Transverse colon (tissue), 4 donors: Measurements from ENCODE around the gene DTNA. TPM values are rescaled to one million over a fixed set of nuclear protein-coding genes. Genes with fewer than 3 reads are reported as not detected.
"Not testable (repeated sequence)": the region's sequence is repeated elsewhere in the genome, so short reads cannot be mapped to it uniquely, and the experiment has no call there.

ENCODE experiments used
- DNase-seq: peaks from one replicate; pipeline ENCODE4 v3.0.0-alpha.2; 2019
- H3K27ac ChIP-seq, 4 donors: fragments of 200-600 bp; sonication (generic); 2 replicates each; pipeline ENCODE4 v1.5.1; 2016 to 2018; ENCODE audit warnings: inconsistent platforms in 4 of 4
- H3K27me3 ChIP-seq: fragments of 200-600 bp; sonication (generic); 2 replicates; pipeline ENCODE4 v1.5.1; 2017; ENCODE audit warnings: inconsistent platforms
- H3K36me3 ChIP-seq, 4 donors: fragments of 200-600 bp; sonication (generic); 2 replicates each; pipeline ENCODE4 v1.5.1; 2017 to 2019; ENCODE audit warnings: inconsistent platforms in 4 of 4
- H3K4me1 ChIP-seq, 4 donors: fragments of 200-600 bp; sonication (generic); 2 replicates each; pipeline ENCODE4 v1.5.1; 2017 to 2020; ENCODE audit warnings: inconsistent platforms in 4 of 4
- H3K4me3 ChIP-seq, 4 donors: fragments of 200-600 bp; sonication (generic); 1 replicate in 1 of 4; 2 replicates in 3 of 4; pipeline versions ENCODE4 v1.5.1 to v1.6.1; 2017 to 2019; ENCODE audit warnings: inconsistent platforms in 4 of 4
- H3K9me3 ChIP-seq, 2 donors: fragments of 200-600 bp; sonication (generic); 2 replicates each; pipeline ENCODE4 v1.5.1; 2017 to 2019; ENCODE audit warnings: inconsistent platforms in 2 of 2
- EP300 ChIP-seq: sonication (generic); formaldehyde crosslinking; IDR thresholded peaks from one replicate; pipeline ENCODE4 v1.6.1; 2017; ENCODE audit warnings: antibody characterized with exemption, low read depth
- POLR2A ChIP-seq: fragments of 450-650 bp; IDR thresholded peaks from one replicate; pipeline ENCODE4 v1.6.1; 2016; ENCODE audit warnings: antibody characterized with exemption, mild to moderate bottlenecking, moderate library complexity
- POLR2AphosphoS5 ChIP-seq, 3 donors: sonication (generic); formaldehyde crosslinking; IDR thresholded peaks; one replicate each; pipeline ENCODE4 v1.6.1; 2016; ENCODE audit warnings: antibody characterized with exemption in 3 of 3
- WGBS, 2 donors: methylation state at CpG; one replicate each; pipeline ENCODE4 v1.1.5; 2018; ENCODE audit warnings: low coverage in 1 of 2; 5-methylcytosine and 5-hydroxymethylcytosine counted together
- in situ Hi-C, 4 donors: fragments of 200-750 bp; cut with MboI; loops; one replicate each; pipeline versions ENCODE4 v1.15.0 to v1.15.1; 2017; ENCODE audit warnings: low sequenced_read_pairs in 3 of 4, low pct_ligation_motif_present in 1 of 4, low pct_unique_long_range_greater_than_20kb in 1 of 4
- intact Hi-C: fragments of 100-400 bp; cut with DNase I; formaldehyde crosslinking; loops from one replicate; pipeline ENCODE4 v1.15.1; 2023; ENCODE audit warnings: low total_unique reads
- total RNA-seq, 4 donors: library from RNA; depleted of rRNA; stranded (reverse); fragments of >200 nt; gene quantifications; one replicate each; pipeline ENCODE4 v1.1.0, GENCODE V29; 2016
- TF ChIP-seq, protein P1 (sequence below), 5 experiments: fragments of 200-600 bp in 3 of 5; fragments of 450-650 bp in 2 of 5; sonication (generic) in 3 of 5; IDR thresholded peaks; 1 replicate in 2 of 5; 2 replicates in 3 of 5; pipeline ENCODE4 v1.5.1; 2016 to 2017; ENCODE audit warnings: antibody characterized with exemption in 5 of 5, inconsistent platforms in 3 of 5, mild to moderate bottlenecking in 2 of 5, moderate library complexity in 1 of 5

The DTNA gene
- total RNA-seq, 4 donors from 2014 or later, result 8.9 to 74.4 (median 15.1) TPM

GRCh38 chr18:34890486-34891085 is 180.5 kb downstream of the DTNA start:
- Histone ChIP-seq H3K27me3 (no peaks in the 10 kb centered on the region), H3K36me3 (no peaks in the 10 kb centered on the region), H3K9me3 (no peaks in the 10 kb centered on the region), H3K4me1 (no peaks in the 10 kb centered on the region), H3K4me3 (no peak overlapping the region), H3K27ac (no peak overlapping the region)
- in situ Hi-C loops (no loop called here), intact Hi-C loops (no loop called here)
- no peak for TF ChIP-seq POLR2A
- no peak for TF ChIP-seq POLR2AphosphoS5 (IDR thresholded peaks at IDR 0.05)
- TF ChIP-seq, protein P1, sequence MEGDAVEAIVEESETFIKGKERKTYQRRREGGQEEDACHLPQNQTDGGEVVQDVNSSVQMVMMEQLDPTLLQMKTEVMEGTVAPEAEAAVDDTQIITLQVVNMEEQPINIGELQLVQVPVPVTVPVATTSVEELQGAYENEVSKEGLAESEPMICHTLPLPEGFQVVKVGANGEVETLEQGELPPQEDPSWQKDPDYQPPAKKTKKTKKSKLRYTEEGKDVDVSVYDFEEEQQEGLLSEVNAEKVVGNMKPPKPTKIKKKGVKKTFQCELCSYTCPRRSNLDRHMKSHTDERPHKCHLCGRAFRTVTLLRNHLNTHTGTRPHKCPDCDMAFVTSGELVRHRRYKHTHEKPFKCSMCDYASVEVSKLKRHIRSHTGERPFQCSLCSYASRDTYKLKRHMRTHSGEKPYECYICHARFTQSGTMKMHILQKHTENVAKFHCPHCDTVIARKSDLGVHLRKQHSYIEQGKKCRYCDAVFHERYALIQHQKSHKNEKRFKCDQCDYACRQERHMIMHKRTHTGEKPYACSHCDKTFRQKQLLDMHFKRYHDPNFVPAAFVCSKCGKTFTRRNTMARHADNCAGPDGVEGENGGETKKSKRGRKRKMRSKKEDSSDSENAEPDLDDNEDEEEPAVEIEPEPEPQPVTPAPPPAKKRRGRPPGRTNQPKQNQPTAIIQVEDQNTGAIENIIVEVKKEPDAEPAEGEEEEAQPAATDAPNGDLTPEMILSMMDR (IDR thresholded peaks at IDR 0.05), result no peak
- no peak for TF ChIP-seq EP300
- WGBS, 2 donors, result 66 to 86% methylated on average over 6 of the region's 6 CpGs
- no peak for DNase-seq

DNA sequence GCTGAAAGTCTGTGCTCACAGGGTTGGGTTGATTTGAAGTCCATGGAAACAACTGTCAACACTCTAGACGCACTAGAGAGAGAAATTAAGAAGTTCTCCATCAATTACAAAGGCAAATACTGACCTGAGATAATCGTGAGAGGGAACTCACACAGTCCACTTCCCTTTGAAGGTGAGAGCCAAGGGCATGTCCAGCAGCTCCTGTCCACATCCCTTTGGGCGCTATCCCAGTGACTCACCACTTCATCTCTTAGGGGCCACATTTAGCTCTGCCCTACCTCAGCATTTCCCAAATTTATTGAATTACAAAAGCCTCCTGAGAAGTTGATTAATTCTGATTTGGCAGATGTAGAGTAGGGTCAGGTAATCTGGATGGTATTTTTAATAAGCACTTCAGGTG is 182.3 kb downstream of the DTNA start:
- Histone ChIP-seq H3K27me3 (no peaks in the 10 kb centered on the region), H3K27ac (no peak overlapping the region), H3K9me3 (no peaks in the 10 kb centered on the region), H3K4me1 (no peaks in the 10 kb centered on the region), H3K4me3 (no peak overlapping the region), H3K36me3 (no peaks in the 10 kb centered on the region)
- DNase-seq, result no peak
- 60 to 64% methylated on average over 1 to 3 of the region's 3 CpGs for WGBS, 2 donors
- in situ Hi-C loops (no loop called here), intact Hi-C loops (no loop called here)
- TF ChIP-seq POLR2A (no peak), POLR2AphosphoS5 (IDR thresholded peaks at IDR 0.05) (no peak), EP300 (no peak)
- TF ChIP-seq, protein P1 (IDR thresholded peaks at IDR 0.05), result no peak

- Histone ChIP-seq H3K27me3 (no peaks in the 10 kb centered on the region), H3K27ac (no peak overlapping the region), H3K9me3 (no peaks in the 10 kb centered on the region), H3K4me3 (no peak overlapping the region), H3K36me3 (no peaks in the 10 kb centered on the region), H3K4me1 (no peaks in the 10 kb centered on the region)
- DNase-seq, result no peak
- TF ChIP-seq POLR2A, result no peak
- no peak for TF ChIP-seq POLR2AphosphoS5 (IDR thresholded peaks at IDR 0.05)
- TF ChIP-seq EP300, result no peak
- TF ChIP-seq, protein P1 (IDR thresholded peaks at IDR 0.05), result no peak
- in situ Hi-C loops, result no loop called here
- intact Hi-C loops, result no loop called here
These were observed 183.1 kb downstream of the DTNA start for GRCh38 chr18:34893239-34893638.

DNA sequence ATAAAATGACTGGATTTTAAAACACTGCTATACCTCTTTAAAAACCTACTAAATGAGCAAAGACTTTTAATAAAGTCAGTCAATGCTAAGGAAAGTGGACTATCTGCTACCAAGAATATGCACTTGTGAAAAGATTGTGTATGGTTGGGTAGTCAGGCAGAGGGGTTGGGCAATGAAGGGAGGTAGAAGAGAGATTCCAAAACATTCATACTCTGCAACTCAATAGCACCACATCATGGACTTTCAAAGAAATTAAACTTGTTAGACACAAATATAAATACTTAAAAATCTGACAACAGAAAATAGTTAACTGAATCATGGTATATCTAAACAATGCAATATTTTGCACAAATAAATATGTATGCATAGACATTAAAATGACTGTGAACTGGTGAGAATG is 191.2 kb downstream of the DTNA start:
- in situ Hi-C loops (no loop called here), intact Hi-C loops (no loop called here)
- no peak for DNase-seq
- Histone ChIP-seq H3K27me3 (no peaks in the 10 kb centered on the region), H3K4me3 (no peak overlapping the region), H3K27ac (no peak overlapping the region), H3K9me3 (no peaks in the 10 kb centered on the region), H3K36me3 (no peaks in the 10 kb centered on the region), H3K4me1 (no peaks in the 10 kb centered on the region)
- TF ChIP-seq POLR2A (no peak), POLR2AphosphoS5 (IDR thresholded peaks at IDR 0.05) (no peak)

DNA sequence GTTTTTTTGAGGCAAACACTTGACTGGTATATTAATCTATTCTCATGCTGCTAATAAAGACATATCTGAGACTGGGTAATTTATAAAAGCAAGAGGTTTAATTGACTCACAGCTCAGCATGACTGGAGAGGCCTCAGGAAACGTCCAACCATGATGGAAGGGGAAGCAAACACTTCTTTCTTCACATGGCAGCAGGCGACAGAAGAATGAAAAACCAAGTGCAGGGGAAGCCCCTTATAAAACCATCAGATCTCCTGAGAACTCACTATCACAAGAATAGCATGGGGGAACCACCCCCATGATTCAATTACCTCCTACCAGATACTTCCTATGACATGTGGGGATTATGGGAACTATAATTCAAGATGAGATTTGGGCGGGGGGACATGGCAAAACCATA is 194.9 kb downstream of the DTNA start:
- H3K36me3 ChIP-seq, result no peaks in the 10 kb centered on the region
- no peaks in the 10 kb centered on the region for H3K27me3 ChIP-seq
- no peak overlapping the region for H3K27ac ChIP-seq
- no peaks in the 10 kb centered on the region for H3K4me1 ChIP-seq
- no peak for DNase-seq
- intact Hi-C loops (no loop called here), in situ Hi-C loops (no loop called here)
- H3K4me3 ChIP-seq, result no peak overlapping the region
- TF ChIP-seq POLR2AphosphoS5 (IDR thresholded peaks at IDR 0.05) (no peak), POLR2A (no peak), EP300 (no peak)
- TF ChIP-seq, protein P1 (IDR thresholded peaks at IDR 0.05), result no peak
- H3K9me3 ChIP-seq, result no peaks in the 10 kb centered on the region
- WGBS, 2 donors, result 62 to 82% methylated on average over 3 of the region's 3 CpGs

GRCh38 chr18:34906985-34907384 is 196.9 kb downstream of the DTNA start:
- DNase-seq, H3K4me1 ChIP-seq, intact Hi-C loops, H3K27ac ChIP-seq, in situ Hi-C loops, H3K36me3 ChIP-seq, H3K27me3 ChIP-seq, H3K4me3 ChIP-seq, H3K9me3 ChIP-seq: not testable (repeated sequence)
- 62% methylated on average over 1 of the region's 1 CpG; no CpG with 5 or more reads in 1 of the 2 donors for WGBS, 2 donors
